DLD1 (cell line): Measurements from ENCODE around the gene POLE.
"Not testable (repeated sequence)": the region's sequence is repeated elsewhere in the genome, so short reads cannot be mapped to it uniquely, and the experiment has no call there.

Experiments
- in situ Hi-C: cut with HindIII; loops from 2 replicates; pipeline ENCODE4 v1.10.0; 2017; ENCODE audit warnings: low sequenced_read_pairs

The POLE gene

DNA sequence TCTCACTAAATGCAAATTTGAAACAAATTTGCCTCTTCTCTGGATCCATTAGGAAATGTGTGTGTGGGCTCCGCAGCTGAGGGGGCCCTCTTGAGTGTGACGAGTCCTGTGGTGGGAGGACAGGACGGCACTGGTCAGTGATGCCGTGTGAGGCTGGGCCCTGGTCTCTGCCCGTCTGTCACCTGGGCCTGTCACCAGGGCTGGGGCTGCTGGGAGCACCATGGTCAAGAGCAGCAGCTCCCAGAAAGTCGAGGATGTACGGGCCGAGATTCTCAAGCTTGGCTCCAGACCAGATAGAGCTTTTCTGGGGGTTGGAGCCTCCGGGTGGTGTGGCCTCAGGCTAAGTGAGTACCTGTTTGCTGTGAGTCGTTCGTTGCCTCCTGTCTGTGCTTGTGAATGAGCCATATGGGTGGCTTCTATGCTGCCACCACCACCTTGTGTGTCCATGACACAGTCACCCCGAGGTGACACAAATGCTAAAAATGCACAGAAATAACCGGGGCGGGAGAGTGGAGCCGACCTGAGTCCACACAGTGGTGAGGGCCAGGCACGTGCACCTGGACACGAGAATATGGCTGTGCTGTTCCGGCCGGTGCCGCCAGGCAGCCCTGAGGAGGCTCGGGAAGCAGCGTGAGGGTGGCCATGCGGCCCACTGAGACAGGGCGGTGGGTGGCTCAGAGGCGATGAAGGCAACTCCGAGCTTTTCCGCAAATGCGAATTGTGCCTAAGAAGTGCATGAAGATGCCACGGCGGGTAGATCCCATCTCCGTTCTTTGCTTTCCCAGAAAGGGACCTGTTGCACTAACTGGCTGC is 32.2 kb upstream of the POLE start:
- in situ Hi-C loops, result no loop called here

- in situ Hi-C loops, result no loop called here
These were observed 31.5 kb upstream of the POLE start for GRCh38 chr12:132718644-132719043.

GRCh38 chr12:132717531-132718387 is 30.6 kb upstream of the POLE start:
- in situ Hi-C loops, result no loop called here

DNA sequence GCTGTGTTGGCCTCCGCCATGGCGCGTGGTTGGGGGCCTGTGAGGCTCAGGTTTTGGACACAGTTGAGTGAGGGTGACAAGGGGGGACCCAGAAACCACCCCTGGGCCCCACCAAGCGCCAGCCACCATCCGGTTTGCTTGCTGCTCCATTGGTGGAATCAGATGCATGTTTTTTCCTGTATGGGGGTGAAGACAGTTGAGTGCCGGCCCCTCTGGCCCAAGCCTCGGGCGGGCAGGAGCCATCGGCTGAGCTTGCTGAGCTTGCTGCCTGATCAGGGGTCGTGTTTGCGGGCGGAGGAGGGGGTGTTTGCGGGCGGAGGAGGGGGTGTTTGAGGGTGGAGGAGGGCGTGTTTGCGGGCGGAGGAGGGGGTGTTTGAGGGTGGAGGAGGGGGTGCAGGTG is 29.9 kb upstream of the POLE start:
- in situ Hi-C loops, result no loop called here

DNA sequence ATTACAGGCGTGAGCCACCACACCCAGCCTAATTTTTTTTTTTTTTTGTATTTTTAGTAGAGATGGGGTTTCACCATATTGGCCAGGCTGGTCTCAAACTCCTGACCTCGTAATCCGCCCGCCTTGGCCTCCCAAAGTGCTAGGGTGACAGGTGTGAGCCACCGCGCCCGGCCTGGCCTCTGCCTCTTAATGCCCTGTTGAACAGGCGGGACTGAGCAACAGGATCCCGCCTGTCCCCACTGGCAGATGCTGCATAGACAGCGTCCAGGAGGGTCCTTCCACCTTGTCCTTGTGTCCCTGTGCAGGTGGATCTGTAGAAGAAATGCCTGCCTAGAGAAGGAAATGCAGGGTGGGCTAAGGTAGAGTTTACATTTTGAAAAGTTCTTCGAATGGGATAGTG is 29.2 kb upstream of the POLE start:
- in situ Hi-C loops, result no loop called here

- in situ Hi-C loops, result no loop called here
These were observed 28.7 kb upstream of the POLE start for GRCh38 chr12:132715874-132716273.

DNA sequence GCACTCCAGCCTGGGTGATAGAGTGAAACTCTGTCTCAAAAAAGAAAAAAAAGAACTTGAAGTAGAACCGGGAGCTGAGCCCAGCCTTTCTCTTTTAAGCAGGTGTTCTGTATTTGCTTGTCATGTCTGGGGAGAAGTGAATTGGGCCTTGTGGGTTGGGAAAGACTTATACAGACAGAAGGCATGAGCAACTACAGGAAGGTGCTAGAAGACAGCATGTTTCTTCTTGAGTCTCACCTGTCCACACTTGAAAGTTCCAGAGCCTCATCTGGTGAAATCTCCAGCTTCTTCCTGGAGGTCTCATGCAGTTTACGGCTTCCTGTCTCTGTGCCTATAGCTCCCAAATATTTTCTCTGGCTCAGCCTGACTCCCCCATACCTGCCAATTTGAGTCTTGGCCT is 26.0 kb upstream of the POLE start:
- in situ Hi-C loops, result no loop called here

- in situ Hi-C loops, result no loop called here
These were observed 24.1 kb upstream of the POLE start for GRCh38 chr12:132711080-132711843.

DNA sequence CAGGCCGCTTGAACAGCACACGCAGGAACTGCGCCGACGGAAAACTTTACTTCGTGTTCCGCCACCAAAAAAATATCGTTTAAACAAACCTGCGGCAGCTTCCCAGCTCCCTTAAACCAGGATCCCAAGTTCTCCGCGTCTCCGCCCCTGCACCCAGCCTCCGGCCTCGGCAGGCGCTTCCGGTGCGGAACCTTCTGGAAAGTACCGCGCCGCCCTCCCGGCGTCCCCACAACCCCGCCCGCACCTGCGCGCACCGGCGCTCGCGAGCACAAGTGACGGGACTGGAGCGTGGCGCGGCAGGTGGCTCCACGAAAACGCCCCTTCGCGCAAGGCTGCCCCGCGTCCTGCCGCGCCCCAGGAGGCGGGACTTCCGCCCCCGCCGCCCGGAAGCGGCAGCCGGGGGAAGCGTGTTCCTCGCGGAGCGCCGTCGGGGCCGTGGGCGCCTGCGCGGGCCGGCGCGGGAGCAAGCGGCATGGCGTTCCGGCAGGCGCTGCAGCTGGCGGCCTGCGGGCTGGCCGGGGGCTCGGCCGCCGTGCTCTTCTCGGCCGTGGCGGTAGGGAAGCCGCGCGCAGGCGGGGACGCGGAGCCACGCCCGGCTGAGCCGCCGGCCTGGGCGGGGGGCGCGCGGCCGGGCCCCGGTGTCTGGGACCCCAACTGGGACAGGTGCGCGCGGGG is 23.4 kb upstream of the POLE start, which contains the start of gene PGAM5:
PGAM5 (plus strand) TSS at position 438 of the 675 bp plus-strand sequence; CDS start at position 473, 35 bp downstream.
- in situ Hi-C loops, result no loop called here

GRCh38 chr12:132710043-132710404 is 22.9 kb upstream of the POLE start:
- in situ Hi-C loops, result no loop called here

DNA sequence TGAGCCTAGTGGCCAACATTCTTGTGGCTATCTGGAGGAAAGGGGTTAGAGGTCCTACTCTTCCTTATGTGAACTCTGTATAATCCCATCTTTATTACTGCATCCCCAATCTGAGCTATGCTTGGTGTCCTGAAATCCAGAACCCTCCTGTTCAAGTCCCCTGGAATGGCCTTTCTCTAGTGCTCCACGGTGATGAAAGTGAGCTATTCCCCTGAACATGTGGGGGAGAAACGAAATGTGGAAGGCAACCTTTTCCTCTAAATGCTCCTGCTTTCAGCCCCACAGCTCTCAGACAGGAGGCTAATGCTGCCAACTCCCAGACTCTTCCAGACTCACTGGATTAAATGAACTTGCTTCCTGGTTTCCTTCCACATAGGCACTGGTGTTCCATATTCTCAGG is 21.0 kb upstream of the POLE start:
- in situ Hi-C loops, result no loop called here

- in situ Hi-C loops, result no loop called here
These were observed 20.1 kb upstream of the POLE start for GRCh38 chr12:132707241-132707640.

GRCh38 chr12:132703641-132704040 is 16.5 kb upstream of the POLE start:
- in situ Hi-C loops, result no loop called here

GRCh38 chr12:132702640-132703039 is 15.5 kb upstream of the POLE start:
- in situ Hi-C loops, result no loop called here

DNA sequence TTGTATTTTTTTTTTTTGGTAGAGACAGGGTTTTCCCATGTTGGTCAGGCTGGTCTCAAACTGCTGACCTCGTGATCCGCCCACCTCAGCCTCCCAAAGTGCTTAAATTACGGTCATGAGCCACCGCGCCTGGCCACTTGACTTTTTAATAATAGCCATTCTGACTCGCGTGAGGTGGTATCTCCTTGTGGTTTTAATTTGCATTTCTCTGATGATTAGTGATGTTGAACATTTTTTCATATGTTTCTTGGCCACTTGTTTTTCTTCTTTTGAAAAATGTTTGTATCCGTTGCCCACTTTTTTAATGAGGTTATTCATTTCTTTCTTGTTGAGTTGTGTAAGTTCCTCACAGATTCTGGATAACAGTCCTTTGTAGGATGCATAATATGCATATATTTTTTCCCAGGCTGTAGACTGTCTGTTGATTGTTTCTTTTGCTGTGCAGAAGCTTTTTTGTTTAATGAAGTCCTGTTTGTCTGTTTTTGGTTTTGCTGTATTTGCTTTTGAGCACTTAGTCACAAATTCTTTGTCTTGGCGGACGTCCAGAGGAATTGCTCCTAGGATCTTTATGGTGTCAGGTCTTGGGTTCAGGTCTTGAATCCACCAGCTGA is 13.2 kb upstream of the POLE start:
- in situ Hi-C loops, result no loop called here

DNA sequence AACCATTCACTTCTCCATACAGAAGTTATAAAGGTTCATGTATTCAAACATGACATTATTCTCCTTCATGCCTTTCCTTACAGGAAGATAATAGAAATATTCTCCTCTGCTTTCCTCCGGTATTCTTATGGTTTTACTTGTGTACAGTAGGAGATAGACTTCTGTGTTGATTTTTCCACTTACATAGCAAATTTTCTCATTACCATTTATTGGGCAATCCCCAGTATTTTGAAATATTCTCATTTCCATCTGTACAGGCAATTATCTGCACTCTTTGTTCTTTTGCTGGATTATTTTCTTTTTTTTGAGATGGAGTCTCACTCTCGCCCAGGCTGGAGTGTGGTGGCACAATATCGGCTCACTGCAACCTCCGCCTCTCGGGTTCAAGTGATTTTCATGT is 11.2 kb upstream of the POLE start:
- in situ Hi-C loops, result no loop called here

- in situ Hi-C loops, result no loop called here
These were observed 8.3 kb upstream of the POLE start for GRCh38 chr12:132695431-132695830.

DNA sequence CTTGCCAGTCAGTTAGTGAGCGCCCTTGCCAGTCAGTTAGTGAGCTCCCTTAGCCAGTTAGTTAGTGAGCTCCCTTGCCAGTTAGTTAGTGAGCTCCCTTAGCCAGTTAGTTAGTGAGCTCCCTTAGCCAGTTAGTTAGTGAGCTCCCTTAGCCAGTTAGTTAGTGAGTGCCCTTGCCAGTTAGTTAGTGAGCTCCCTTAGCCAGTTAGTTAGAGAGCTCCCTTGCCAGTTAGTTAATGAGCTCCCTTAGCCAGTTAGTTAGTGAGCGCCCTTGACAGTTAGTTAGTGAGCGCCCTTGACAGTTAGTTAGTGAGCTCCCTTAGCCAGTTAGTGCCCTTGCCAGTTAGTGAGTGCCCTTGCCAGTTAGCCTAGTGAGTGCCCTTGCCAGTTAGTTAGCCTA is 7.7 kb upstream of the POLE start:
- in situ Hi-C loops, result not testable (repeated sequence)

DNA sequence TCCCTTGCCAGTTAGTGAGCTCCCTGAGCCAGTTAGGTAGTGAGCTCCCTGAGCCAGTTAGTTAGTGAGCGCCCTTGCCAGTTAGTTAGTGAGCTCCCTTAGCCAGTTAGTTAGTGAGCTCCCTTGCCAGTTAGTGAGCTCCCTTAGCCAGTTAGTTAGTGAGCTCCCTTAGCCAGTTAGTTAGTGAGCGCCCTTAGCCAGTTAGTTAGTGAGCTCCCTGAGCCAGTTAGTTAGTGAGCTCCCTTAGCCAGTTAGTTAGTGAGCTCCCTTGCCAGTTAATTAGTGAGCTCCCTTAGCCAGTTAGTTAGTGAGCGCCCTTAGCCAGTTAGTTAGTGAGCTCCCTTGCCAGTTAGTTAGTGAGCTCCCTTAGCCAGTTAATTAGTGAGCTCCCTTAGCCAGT is 4.9 kb upstream of the POLE start:
- in situ Hi-C loops, result not testable (repeated sequence)

GRCh38 chr12:132690112-132690511 is 3.0 kb upstream of the POLE start:
- in situ Hi-C loops, result no loop called here
